ENCODE measurements around the gene PRAMEF5.
"Not testable (repeated sequence)": the region's sequence is repeated elsewhere in the genome, so short reads cannot be mapped to it uniquely, and the experiment has no call there.

Gene PRAMEF5

GRCh38 chr1:13253898-13254297 is at the start of gene PRAMEF5:
Gene PRAMEF5 (plus strand): TSS chr1:13254198. CDS start chr1:13259269, 5,071 bp downstream.
- DNase-seq = not testable (repeated sequence)

GRCh38 chr1:13208712-13209111 is 45.3 kb upstream of the PRAMEF5 start:
- DNase-seq = not testable (repeated sequence)

GRCh38 chr1:13216619-13217018 is 37.4 kb upstream of the PRAMEF5 start:
- not testable (repeated sequence) for DNase-seq

GRCh38 chr1:13219203-13219602 is 34.8 kb upstream of the PRAMEF5 start:
- not testable (repeated sequence) for DNase-seq

GRCh38 chr1:13222788-13223187 is 31.2 kb upstream of the PRAMEF5 start:
- not testable (repeated sequence) for DNase-seq

GRCh38 chr1:13224480-13225060 is 29.4 kb upstream of the PRAMEF5 start:
- DNase-seq = no peak

GRCh38 chr1:13225675-13226204 is 28.3 kb upstream of the PRAMEF5 start, which contains the start of gene PRAMEF18:
Gene PRAMEF18 (minus strand): TSS chr1:13226154. CDS start chr1:13226106, 48 bp downstream.
- not testable (repeated sequence) for DNase-seq

GRCh38 chr1:13227271-13228055 is 26.5 kb upstream of the PRAMEF5 start:
- not testable (repeated sequence) for DNase-seq

- peak; percentile 70 for DNase-seq
These were observed 25.6 kb upstream of the PRAMEF5 start for GRCh38 chr1:13228343-13228781.

GRCh38 chr1:13230096-13230495 is 23.9 kb upstream of the PRAMEF5 start:
- not testable (repeated sequence) for DNase-seq

- not testable (repeated sequence) for DNase-seq
These were observed 23.4 kb upstream of the PRAMEF5 start for GRCh38 chr1:13230601-13231000.

- DNase-seq = not testable (repeated sequence)
These were observed 22.8 kb upstream of the PRAMEF5 start for GRCh38 chr1:13231061-13231750.

GRCh38 chr1:13232056-13232455 is 21.9 kb upstream of the PRAMEF5 start:
- not testable (repeated sequence) for DNase-seq

- not testable (repeated sequence) for DNase-seq
These were observed 19.9 kb upstream of the PRAMEF5 start for GRCh38 chr1:13234057-13234456.

- DNase-seq = not testable (repeated sequence)
These were observed 16.4 kb upstream of the PRAMEF5 start for GRCh38 chr1:13237572-13237971.

- not testable (repeated sequence) for DNase-seq
These were observed 14.4 kb upstream of the PRAMEF5 start for GRCh38 chr1:13239633-13240032.

- not testable (repeated sequence) for DNase-seq
These were observed 10.3 kb upstream of the PRAMEF5 start for GRCh38 chr1:13243536-13244263.

GRCh38 chr1:13245841-13246553 is 8.0 kb upstream of the PRAMEF5 start:
- not testable (repeated sequence) for DNase-seq

GRCh38 chr1:13246554-13246871 is 7.5 kb upstream of the PRAMEF5 start:
- DNase-seq = not testable (repeated sequence)

GRCh38 chr1:13247122-13247521 is 6.9 kb upstream of the PRAMEF5 start:
- DNase-seq = not testable (repeated sequence)

- not testable (repeated sequence) for DNase-seq
These were observed 11.1 kb downstream of the PRAMEF5 start for GRCh38 chr1:13265124-13265523.

- not testable (repeated sequence) for DNase-seq
These were observed 23.0 kb downstream of the PRAMEF5 start for GRCh38 chr1:13277016-13277415.
